ENCODE results near the gene SPRED2. TPM values are rescaled to one million over a fixed set of nuclear protein-coding genes. Genes with fewer than 3 reads are reported as not detected.

The SPRED2 gene
- total RNA-seq, 1 donor from 2014 or later: 55.8 TPM

DNA sequence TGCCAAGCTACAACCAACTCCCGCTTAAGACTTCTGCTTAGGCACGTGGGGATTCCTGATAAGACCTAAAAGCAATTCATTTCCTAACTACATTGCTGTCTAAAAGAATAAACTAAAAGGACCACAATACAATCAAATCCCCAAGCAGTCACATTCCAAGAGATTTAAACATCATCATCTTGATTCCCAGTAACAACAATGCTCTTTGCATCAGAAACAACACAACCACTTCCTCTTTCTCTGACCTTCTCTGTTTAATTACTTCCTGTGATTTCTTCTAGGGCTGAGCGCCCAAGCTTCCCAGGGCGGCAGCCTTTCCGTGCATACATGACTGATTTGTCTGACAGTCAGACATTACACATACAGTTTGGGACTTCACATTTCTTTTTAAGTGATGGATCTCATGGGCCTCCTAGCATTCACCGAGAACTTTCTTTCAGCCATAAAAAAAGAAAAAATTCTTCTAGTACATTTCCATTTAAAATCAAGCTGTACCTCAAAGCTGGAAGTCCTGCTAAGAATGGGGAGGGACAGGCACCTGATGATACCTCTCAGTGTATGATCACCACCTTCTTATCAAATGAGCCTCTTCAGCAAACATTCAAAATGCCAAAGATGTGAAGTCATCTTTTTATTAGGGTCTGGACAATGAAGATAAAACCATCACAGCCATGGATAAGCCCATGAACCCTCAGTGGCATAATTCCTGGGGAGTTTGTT is 11.5 kb downstream of the SPRED2 start:
- H3K27me3 Mint-ChIP-seq (ENCODE audit: low read depth): no peaks in the 10 kb centered on the region
- peak overlapping the region; percentile 31 for H3K27ac Mint-ChIP-seq (ENCODE audit: unreplicated experiment)
- no peak overlapping the region for H3K4me3 Mint-ChIP-seq
- no peaks in the 10 kb centered on the region for H3K9me3 Mint-ChIP-seq
- no peak for DNase-seq (ENCODE audit: low read depth, low spot score)
- TF ChIP-seq, protein P1, sequence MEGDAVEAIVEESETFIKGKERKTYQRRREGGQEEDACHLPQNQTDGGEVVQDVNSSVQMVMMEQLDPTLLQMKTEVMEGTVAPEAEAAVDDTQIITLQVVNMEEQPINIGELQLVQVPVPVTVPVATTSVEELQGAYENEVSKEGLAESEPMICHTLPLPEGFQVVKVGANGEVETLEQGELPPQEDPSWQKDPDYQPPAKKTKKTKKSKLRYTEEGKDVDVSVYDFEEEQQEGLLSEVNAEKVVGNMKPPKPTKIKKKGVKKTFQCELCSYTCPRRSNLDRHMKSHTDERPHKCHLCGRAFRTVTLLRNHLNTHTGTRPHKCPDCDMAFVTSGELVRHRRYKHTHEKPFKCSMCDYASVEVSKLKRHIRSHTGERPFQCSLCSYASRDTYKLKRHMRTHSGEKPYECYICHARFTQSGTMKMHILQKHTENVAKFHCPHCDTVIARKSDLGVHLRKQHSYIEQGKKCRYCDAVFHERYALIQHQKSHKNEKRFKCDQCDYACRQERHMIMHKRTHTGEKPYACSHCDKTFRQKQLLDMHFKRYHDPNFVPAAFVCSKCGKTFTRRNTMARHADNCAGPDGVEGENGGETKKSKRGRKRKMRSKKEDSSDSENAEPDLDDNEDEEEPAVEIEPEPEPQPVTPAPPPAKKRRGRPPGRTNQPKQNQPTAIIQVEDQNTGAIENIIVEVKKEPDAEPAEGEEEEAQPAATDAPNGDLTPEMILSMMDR (conservative IDR thresholded peaks at IDR 0.05): no peak
- H3K36me3 Mint-ChIP-seq (ENCODE audit: low read depth): no peaks in the 10 kb centered on the region
- peaks cover 53% of the 10 kb centered on the region for H3K4me1 Mint-ChIP-seq

- H3K9me3 Mint-ChIP-seq: no peaks in the 10 kb centered on the region
- H3K4me1 Mint-ChIP-seq: peaks cover 51% of the 10 kb centered on the region
- no peaks in the 10 kb centered on the region for H3K36me3 Mint-ChIP-seq (ENCODE audit: low read depth)
- H3K27ac Mint-ChIP-seq (ENCODE audit: unreplicated experiment): no peak overlapping the region
- H3K4me3 Mint-ChIP-seq: no peak overlapping the region
- TF ChIP-seq, protein P1 (conservative IDR thresholded peaks at IDR 0.05): no peak
- no peaks in the 10 kb centered on the region for H3K27me3 Mint-ChIP-seq (ENCODE audit: low read depth)
- no peak for DNase-seq (ENCODE audit: low read depth, low spot score)
These were observed 14.8 kb downstream of the SPRED2 start for GRCh38 chr2:65417509-65418085.

DNA sequence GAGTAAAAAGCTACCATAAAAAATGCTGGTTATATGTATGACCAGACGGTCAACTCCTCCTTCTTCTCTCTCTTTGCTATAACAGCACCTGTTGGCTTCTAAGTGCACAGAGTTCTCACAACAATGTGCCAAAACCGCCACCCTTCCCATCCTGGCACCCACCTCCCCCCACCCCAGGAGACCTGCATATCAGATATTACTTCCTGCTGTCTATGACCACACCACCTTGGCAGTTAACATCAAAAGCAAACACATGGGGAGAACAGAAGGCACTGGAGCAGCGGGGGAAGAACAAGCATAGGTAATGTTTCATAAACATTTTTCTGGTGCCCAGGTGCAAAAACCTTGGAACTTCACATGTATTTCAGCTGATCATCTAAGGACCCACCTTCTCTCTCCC is 15.5 kb downstream of the SPRED2 start:
- TF ChIP-seq, protein P1 (conservative IDR thresholded peaks at IDR 0.05): no peak
- H3K4me1 Mint-ChIP-seq: peaks cover 50% of the 10 kb centered on the region
- no peak overlapping the region for H3K27ac Mint-ChIP-seq (ENCODE audit: unreplicated experiment)
- DNase-seq (ENCODE audit: low read depth, low spot score): no peak
- no peak overlapping the region for H3K4me3 Mint-ChIP-seq
- H3K9me3 Mint-ChIP-seq: no peaks in the 10 kb centered on the region
- H3K36me3 Mint-ChIP-seq (ENCODE audit: low read depth): no peaks in the 10 kb centered on the region
- no peaks in the 10 kb centered on the region for H3K27me3 Mint-ChIP-seq (ENCODE audit: low read depth)

- H3K4me1 Mint-ChIP-seq: peaks cover 45% of the 10 kb centered on the region
- no peak overlapping the region for H3K4me3 Mint-ChIP-seq
- no peaks in the 10 kb centered on the region for H3K27me3 Mint-ChIP-seq (ENCODE audit: low read depth)
- TF ChIP-seq, protein P1 (conservative IDR thresholded peaks at IDR 0.05): no peak
- no peak for DNase-seq (ENCODE audit: low read depth, low spot score)
- H3K9me3 Mint-ChIP-seq: no peaks in the 10 kb centered on the region
- no peaks in the 10 kb centered on the region for H3K36me3 Mint-ChIP-seq (ENCODE audit: low read depth)
- peak overlapping the region; percentile 21 for H3K27ac Mint-ChIP-seq (ENCODE audit: unreplicated experiment)
These were observed 16.1 kb downstream of the SPRED2 start for GRCh38 chr2:65416321-65416720.

DNA sequence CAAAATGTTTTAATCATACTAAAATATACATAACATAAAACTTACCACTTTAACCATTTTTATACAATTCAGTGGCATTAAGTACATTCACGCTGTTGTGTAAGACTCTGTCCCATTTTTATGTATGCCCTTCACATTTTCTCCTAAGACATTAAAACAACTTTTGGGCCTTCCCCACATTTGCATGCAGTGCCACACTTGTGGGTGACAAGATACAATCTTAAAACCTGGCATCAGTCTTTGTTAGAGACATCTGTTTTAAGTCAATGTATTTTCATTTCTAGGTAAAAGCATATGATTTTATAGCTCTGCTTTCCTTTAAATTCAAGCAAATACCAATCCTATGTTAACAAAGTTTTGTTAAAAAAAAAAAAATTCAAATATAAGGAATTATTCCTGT is 17.3 kb downstream of the SPRED2 start:
- Mint-ChIP-seq H3K9me3 (no peaks in the 10 kb centered on the region), H3K27me3 (ENCODE audit: low read depth) (no peaks in the 10 kb centered on the region), H3K36me3 (ENCODE audit: low read depth) (peaks cover 4% of the 10 kb centered on the region)

More for the DNA sequence above, 17.3 kb downstream of the SPRED2 start:
- TF ChIP-seq, protein P1 (conservative IDR thresholded peaks at IDR 0.05): no peak
- Mint-ChIP-seq H3K4me3 (no peak overlapping the region), H3K4me1 (peaks cover 39% of the 10 kb centered on the region), H3K27ac (ENCODE audit: unreplicated experiment) (no peak overlapping the region)
- DNase-seq (ENCODE audit: low read depth, low spot score): no peak
